GM18526 (cell line): ENCODE measurements around the gene LCA5.

Experiments
- POLR2A ChIP-seq: IDR thresholded peaks from 3 replicates; pipeline ENCODE4 v1.6.1; 2011; ENCODE audit not compliant: insufficient read length; ENCODE audit errors: extremely low read depth

LCA5 gene

DNA sequence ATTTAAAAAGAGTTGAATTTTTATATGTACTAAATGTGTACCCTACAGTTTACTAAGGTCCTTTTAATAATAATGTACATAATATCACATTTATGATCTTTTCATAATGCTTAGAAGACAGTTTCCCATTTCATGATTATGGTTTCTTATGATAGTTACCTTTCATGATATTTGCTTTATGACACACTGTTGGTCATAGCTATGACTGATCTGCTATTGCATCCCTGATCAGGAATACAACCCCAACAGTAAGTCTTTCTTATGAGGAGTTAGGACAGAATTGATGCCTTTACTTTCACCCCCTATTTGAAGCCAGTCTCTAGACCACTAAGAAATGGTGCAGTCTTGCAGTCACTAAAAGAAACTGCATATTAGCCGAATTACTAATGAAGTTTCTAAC lies 31.0 kb downstream of the LCA5 start:
- TF ChIP-seq POLR2A, result no peak

DNA sequence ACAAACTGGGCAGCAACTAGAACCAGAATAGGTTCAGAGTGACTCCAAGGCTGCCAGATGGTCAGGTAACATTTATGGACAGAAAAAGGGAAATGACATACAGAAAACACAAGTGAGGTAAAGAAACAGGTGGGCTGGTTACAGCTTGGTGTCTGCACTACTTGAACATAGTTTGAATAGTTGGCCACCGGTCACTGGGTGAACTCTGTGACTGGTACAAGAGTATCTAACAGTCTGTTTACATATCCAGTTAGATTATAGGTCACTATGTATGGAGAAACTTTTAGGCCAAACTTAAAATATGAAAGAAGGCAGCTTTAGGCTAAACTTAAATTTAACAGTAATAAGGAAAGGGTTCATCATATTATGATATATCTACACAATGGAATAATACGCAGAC lies 32.9 kb downstream of the LCA5 start:
- TF ChIP-seq POLR2A, result no peak

DNA sequence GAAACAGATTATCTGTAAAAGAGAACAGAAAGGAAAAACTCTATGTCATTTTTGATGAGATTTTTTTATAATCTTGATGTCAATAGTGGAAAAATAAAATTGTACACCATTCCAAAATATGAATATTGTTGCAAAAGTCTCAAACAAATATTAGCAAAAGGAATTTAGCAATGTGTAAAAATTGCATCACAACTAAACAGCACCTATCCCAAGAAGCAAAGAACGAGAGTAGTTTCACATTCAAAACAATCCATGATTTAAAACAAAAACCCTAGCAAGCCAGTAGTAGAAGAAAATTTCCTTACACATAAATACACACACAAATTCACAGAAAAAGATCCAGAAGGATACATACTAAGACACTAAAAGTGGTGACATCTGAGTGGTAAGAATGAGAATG lies 38.4 kb downstream of the LCA5 start:
- TF ChIP-seq POLR2A, result no peak

DNA sequence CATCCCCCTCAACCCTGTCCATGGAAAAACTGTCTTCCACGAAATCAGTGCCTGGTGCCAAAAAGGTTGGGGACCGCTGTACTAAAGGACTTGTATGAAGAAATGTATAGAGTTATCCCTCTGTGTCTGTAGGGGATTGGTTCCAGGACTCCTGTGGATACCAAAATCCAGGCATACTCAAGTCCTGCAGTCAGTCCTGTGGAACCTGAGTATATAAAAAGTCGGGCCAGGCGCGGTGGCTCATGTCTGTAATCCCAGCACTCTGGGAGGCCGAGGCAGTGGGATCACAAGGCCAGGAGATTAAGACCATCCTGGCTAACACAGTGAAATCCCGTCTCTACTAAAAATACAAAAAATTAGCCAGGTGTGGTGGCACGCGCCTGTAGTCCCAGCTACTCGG lies 42.0 kb downstream of the LCA5 start:
- no peak for TF ChIP-seq POLR2A

DNA sequence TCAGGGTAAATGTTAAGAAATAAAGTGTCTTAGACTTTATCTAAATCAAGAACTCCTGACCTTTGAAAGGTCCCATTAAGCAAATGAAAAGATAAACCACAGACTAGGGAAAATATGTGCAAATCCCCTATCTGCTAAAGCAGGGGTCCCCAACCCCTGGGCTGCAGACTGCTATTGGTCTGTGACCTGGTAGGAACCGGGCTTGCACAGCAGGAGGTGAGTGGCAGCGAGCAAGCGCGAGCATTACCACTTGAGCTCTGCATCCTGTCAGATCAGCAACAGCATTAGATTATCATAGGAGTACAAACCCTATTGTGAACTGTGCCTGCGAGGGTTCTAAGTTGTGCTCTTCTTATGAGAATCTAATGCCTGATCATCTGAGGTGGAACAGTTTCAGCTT lies 42.4 kb downstream of the LCA5 start:
- no peak for TF ChIP-seq POLR2A

DNA sequence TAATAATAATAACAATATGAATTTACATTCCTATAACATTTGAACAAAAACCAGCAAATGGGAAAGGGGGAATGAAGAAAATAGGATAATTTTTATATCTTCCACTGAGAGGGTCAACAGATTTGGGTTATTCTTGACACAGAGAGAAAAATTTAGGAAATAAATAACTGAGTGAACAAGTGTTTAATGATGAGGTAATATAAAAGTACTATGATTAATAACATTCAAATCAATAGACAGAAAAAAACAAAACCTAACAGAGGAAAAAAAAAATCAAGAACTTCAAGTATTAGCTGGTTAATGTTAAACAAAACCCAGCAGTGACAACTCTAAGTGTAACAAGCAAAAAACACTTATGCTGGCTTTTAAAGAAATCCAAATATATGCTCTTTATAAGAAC lies 66.5 kb downstream of the LCA5 start:
- TF ChIP-seq POLR2A, result no peak

DNA sequence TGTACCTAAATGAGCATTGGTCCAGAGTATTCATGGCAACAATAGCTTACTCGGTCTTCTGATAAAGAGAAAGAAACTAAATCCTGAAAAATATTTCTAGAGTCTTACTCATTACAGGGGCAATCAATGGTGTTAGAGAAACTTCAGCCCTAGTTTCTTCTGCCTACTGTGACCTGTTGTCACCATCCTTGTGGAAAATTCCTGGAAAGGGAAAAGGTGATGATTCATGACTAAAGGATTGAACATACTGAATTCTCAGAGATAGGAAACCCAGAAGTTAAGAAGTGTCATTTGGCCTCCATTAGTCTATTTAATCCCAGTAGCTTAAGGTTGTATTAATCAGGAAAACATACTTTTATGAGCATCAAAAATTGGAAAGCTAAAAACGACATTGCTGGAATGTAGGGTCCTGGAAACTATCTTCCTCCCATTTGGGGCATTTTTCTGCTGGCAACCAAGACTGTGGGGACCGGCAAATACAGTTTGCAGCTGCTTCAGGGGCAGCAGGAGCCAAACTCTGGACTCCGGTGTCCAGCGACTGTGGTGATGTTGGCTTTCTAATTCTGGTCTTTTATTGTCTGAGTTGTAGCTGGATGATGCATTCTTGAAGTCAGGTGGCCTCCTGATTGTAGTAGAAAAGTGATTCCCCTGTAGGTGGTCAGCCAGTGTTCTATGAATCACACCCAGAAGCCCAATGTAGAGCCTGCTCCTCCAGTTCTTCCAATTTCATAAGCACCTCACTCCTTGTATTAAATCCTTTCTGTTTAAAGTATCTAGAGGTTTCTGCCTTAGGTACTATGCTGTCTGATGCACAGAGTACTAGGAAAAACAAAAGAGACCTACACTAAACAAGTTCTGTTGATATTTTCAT lies 67.6 kb downstream of the LCA5 start:
- TF ChIP-seq POLR2A, result no peak

DNA sequence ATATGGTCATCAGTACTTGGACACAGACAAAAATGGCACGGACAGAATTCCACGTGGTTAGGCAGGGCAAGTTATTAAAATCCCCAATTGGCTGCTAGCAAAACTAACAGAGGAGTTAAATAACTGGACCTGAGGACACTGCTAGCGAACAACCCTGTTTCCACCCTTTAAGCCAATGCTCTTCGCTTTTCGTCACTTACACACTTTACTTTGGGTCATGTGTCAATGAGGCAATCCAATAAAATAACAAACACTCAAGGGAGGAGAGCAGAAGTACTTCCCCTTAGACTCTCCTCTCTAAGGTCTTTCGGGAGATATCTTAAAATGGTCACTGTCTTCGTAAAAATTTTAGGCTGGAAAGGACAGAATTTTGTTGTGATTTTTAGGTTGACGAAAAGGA lies 68.6 kb downstream of the LCA5 start:
- TF ChIP-seq POLR2A, result no peak

DNA sequence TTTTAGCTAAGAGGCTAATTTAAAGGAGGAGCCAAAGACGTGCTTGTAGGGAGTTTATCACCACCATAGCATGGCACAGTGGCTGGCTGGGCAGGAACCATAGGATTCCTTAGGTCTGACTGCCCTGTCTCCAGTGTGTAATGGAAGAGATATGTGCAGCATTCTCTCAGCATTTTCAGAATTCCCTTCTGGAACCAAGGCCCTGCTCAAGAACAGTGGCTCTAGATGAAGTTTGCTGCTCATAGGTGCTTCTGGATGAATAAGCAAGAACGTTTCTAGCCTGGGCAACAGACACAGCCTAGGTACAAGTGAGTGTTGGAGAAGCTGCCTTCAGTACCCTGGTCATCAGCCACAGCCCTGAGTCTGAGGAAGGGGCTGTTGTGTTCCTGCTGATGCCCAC lies 69.1 kb downstream of the LCA5 start:
- TF ChIP-seq POLR2A, result no peak

DNA sequence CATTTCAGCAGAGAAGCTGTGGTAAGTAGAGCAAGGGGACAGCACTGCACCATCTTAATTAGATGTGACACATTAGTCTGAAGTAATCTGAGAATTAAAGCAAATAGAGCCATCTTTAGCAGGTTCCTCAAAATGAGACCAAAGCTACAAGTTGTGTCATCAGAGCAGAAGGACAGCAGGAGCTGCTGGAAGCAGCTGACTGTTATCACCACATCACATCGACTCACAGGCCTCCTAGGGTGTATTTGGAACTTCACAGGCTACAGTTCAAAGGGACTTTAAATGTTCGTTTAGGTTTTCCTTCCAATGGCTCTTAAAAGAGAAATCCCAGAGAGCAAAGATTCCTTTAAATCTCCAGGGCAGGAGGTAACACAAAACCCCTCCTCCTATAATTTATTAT lies 69.5 kb downstream of the LCA5 start:
- TF ChIP-seq POLR2A, result no peak

DNA sequence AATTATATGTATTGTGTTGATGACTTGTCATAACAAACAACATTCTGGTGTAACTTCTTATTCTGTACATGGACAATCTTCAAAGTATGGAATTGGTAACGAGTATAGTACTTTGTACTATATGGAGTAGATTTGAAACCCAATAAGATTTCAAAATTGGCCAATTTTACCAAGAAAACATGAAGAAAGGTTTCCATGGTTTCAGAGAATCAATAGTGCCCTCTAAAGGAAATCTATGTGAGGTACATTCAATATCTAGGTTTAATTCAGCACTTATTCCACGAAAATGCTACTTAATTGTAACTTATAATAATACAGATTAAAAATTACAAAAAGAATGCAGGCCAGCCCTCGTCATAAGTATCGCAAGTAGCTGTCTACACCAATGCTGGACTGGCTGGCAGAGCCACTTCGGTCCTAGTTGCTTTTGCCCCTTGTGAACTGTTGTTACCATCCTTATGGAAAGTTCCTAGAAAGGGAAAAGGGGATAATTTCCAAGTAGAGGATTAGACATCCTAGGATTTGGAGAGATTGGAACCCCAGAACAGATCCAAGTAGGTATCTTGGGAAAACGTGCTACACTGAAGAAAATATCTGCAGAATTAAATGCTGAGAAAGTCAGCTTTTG lies 70.9 kb downstream of the LCA5 start:
- no peak for TF ChIP-seq POLR2A

DNA sequence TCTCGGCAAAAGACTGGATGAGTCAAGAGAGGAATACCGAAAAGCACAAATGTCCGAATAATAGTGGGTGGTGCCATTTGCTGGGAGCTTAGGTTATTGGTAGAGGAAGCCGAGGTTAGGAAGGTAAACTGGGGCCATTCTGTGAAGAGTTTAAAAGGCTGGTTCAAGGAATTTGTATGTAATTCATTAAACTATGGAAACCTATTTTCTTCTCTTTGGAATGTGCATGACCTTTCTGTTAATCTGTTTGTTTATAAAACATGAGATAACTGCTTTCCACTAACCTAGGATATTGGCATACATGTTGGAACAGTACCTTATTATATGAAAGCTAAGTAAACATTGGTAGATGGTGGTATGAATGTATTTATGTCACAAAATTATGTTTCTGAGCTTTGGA lies 71.8 kb downstream of the LCA5 start:
- TF ChIP-seq POLR2A, result no peak

DNA sequence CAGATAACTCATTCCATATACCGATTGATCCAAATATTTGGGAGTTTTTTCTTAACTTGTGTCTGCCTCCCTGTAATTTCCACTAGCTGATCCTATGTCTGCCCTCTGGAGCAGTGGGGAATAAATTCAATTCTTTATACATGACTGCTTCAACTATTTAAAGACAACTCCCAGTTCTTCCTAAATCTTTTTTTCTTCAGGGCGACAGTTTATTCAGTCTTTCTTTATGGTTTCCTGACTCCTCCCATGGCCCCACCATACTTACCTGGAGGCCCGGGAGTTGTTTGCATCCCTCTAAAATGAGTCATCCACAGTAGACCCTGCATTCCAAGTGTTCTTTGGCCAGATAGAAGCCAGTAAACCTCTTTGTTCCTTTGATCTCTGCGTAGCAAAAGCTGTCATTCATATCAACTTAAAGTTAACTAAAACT lies 73.6 kb downstream of the LCA5 start:
- TF ChIP-seq POLR2A, result no peak

DNA sequence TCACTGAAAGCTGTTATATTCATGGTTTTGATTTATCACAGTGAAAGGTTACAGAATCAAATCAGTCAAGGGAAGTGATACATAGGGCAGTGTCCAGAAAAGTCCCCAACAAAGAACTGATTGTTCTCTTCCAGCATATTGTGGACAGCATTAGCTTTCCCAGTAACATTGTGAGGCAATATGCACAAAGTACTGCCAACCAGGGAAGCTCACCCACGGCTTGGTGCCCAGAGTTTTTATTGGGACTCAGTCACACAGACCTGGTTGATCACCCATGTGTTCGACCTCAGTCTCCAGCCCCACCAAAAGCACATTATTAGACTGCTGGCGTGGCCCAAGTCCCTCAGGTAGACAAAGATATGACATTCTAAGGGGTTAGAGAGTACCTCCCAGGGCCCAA lies 76.0 kb downstream of the LCA5 start:
- no peak for TF ChIP-seq POLR2A

DNA sequence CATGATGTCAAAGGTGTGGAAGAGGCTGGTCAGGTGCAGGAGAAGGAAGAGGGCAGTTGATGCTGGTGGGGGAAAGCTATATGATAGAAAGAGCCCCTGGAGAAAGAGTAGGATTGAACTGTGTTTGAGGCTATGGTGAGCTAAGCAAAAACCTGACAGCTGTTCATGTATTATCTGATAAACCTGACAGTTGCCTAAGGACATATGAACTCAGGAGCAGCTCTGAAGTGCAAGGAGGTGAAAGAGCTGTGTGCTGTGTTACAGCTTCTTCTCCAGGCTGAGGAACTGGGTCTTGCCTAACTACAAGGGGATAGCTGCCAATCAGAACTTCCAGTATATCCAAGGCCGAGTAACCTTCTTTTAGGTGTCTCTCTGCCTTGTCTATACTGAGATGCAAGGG lies 81.8 kb downstream of the LCA5 start:
- no peak for TF ChIP-seq POLR2A

DNA sequence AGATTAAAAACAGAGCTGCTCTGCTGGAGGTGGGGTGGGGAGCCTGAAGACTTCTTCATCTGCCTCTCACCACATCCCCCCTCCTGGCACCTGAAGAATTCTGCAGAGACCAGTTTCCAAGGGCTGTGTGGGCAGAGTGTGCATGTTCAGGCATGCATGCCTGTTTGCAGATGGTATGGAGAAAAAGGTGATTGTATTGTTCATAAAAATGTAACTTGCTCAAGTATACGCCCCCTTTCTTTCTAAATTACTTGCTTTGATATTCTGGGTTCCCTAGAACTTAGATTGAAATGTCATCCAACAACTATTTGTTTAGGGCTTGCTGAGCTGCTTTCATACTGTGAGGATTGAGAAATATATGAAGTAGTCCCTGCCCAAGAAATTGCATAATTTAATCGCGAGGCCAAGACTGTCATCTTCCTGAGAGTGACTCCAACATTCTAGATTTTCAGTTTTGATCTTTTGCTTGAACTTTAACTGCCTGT lies 83.6 kb downstream of the LCA5 start:
- TF ChIP-seq POLR2A, result no peak
